ENCODE results near the gene VSTM4.

VSTM4 gene

GRCh38 chr10:49138361-49138891, 23.1 kb upstream of the VSTM4 start:
- no peak for TF ChIP-seq CTCF (IDR thresholded peaks at IDR 0.05; ENCODE audit: low read depth, low read length, missing control alignments)
- no peak for DNase-seq (ENCODE audit: low read depth)
- no peak overlapping the region for H3K4me3 ChIP-seq (ENCODE audit: low read depth, low read length)

- TF ChIP-seq CTCF (IDR thresholded peaks at IDR 0.05; ENCODE audit: low read depth, low read length, missing control alignments): no peak
- H3K4me3 ChIP-seq (ENCODE audit: low read depth, low read length): no peak overlapping the region
- no peak for DNase-seq (ENCODE audit: low read depth)
Measured at GRCh38 chr10:49136525-49136924, 21.2 kb upstream of the VSTM4 start.

- no peak for DNase-seq (ENCODE audit: low read depth)
- no peak overlapping the region for H3K4me3 ChIP-seq (ENCODE audit: low read depth, low read length)
- TF ChIP-seq CTCF (IDR thresholded peaks at IDR 0.05; ENCODE audit: low read depth, low read length, missing control alignments): no peak
Measured at GRCh38 chr10:49135575-49136313, 20.4 kb upstream of the VSTM4 start.

GRCh38 chr10:49134327-49134726, 19.0 kb upstream of the VSTM4 start:
- no peak for DNase-seq (ENCODE audit: low read depth)
- no peak for TF ChIP-seq CTCF (IDR thresholded peaks at IDR 0.05; ENCODE audit: low read depth, low read length, missing control alignments)
- H3K4me3 ChIP-seq (ENCODE audit: low read depth, low read length): no peak overlapping the region

GRCh38 chr10:49133706-49134248, 18.5 kb upstream of the VSTM4 start, which contains the start of gene FAM170B:
Gene FAM170B, minus strand, starts transcription at chr10:49134021. Its CDS starts 103 bp downstream, at chr10:49133918.
- DNase-seq (ENCODE audit: low read depth): no peak
- TF ChIP-seq CTCF (IDR thresholded peaks at IDR 0.05; ENCODE audit: low read depth, low read length, missing control alignments): no peak
- no peak within 1 kb of the TSS for H3K4me3 ChIP-seq (ENCODE audit: low read depth, low read length)

GRCh38 chr10:49132362-49132737, 17.0 kb upstream of the VSTM4 start:
- TF ChIP-seq CTCF (IDR thresholded peaks at IDR 0.05; ENCODE audit: low read depth, low read length, missing control alignments): no peak
- no peak for DNase-seq (ENCODE audit: low read depth)
- no peak overlapping the region for H3K4me3 ChIP-seq (ENCODE audit: low read depth, low read length)
